Thyroid gland (tissue), 4 donors: ENCODE results near the gene KLF1. TPM values are rescaled to one million over a fixed set of nuclear protein-coding genes. Genes with fewer than 3 reads are reported as not detected.
"Not testable (repeated sequence)": the region's sequence is repeated elsewhere in the genome, so short reads cannot be mapped to it uniquely, and the experiment has no call there.

Experiments used
- DNase-seq, 2 donors: peaks; one replicate each; pipeline ENCODE4 v3.0.0-alpha.2; 2019
- H3K27ac ChIP-seq, 3 donors: fragments of 200-600 bp; sonication (generic); 1 replicate in 2 of 3; 2 replicates in 1 of 3; pipeline ENCODE4 v1.5.1; 2016 to 2019; ENCODE audit warnings: mild to moderate bottlenecking in 1 of 3, moderate library complexity in 1 of 3
- H3K27me3 ChIP-seq: fragments of 200-600 bp; sonication (generic); one replicate; pipeline ENCODE4 v1.5.1; 2019
- H3K36me3 ChIP-seq, 2 donors: fragments of 200-600 bp; sonication (generic); one replicate each; pipeline ENCODE4 v1.5.1; 2016 to 2019
- H3K4me1 ChIP-seq, 2 donors: fragments of 200-600 bp; sonication (generic); one replicate each; pipeline ENCODE4 v1.5.1; 2017 to 2019
- H3K4me3 ChIP-seq, 3 donors: fragments of 200-600 bp; sonication (generic); replicated peaks in 1 of 3; 1 replicate in 2 of 3; 2 replicates in 1 of 3; pipeline ENCODE4 v1.5.1; 2016; ENCODE audit warnings: mild to moderate bottlenecking in 1 of 3
- H3K9me3 ChIP-seq: fragments of 200-600 bp; sonication (generic); one replicate; pipeline ENCODE4 v1.5.1; 2017
- POLR2A ChIP-seq, 2 donors: fragments of 450-650 bp; IDR thresholded peaks; one replicate each; pipeline ENCODE4 v1.6.1; 2017; ENCODE audit warnings: antibody characterized with exemption in 2 of 2, mild to moderate bottlenecking in 2 of 2, moderate library complexity in 1 of 2
- WGBS, 2 donors: methylation state at CpG; one replicate each; pipeline ENCODE4 v1.1.5; 2017; 5-methylcytosine and 5-hydroxymethylcytosine counted together
- intact Hi-C: fragments of 100-400 bp; cut with DNase I; formaldehyde crosslinking; loops from one replicate; pipeline ENCODE4 v1.15.1; 2023
- total RNA-seq, 4 donors: library from RNA; depleted of rRNA; stranded (reverse); fragments of >200 nt; gene quantifications; one replicate each; pipeline ENCODE4 v1.2.3, GENCODE V29; 2016
- TF ChIP-seq, protein P1 (sequence below), 6 experiments: fragments of 200-600 bp in 3 of 6; fragments of 450-650 bp in 3 of 6; sonication (generic) in 3 of 6; IDR thresholded peaks; one replicate each; pipeline ENCODE4 v1.5.1; 2016 to 2019; ENCODE audit warnings: antibody characterized with exemption in 6 of 6, mild to moderate bottlenecking in 2 of 6, inconsistent platforms in 1 of 6, moderate library complexity in 1 of 6

Gene KLF1
- total RNA-seq, 4 donors from 2014 or later, result not detected

GRCh38 chr19:12856653-12857052, 30.3 kb downstream of the KLF1 start:
- intact Hi-C loops, result no loop called here
- H3K27me3 ChIP-seq, result no peaks in the 10 kb centered on the region
- H3K4me1 ChIP-seq, result no peaks in the 10 kb centered on the region
- no peaks in the 10 kb centered on the region for H3K36me3 ChIP-seq
- H3K9me3 ChIP-seq, result no peaks in the 10 kb centered on the region
- TF ChIP-seq, protein P1, sequence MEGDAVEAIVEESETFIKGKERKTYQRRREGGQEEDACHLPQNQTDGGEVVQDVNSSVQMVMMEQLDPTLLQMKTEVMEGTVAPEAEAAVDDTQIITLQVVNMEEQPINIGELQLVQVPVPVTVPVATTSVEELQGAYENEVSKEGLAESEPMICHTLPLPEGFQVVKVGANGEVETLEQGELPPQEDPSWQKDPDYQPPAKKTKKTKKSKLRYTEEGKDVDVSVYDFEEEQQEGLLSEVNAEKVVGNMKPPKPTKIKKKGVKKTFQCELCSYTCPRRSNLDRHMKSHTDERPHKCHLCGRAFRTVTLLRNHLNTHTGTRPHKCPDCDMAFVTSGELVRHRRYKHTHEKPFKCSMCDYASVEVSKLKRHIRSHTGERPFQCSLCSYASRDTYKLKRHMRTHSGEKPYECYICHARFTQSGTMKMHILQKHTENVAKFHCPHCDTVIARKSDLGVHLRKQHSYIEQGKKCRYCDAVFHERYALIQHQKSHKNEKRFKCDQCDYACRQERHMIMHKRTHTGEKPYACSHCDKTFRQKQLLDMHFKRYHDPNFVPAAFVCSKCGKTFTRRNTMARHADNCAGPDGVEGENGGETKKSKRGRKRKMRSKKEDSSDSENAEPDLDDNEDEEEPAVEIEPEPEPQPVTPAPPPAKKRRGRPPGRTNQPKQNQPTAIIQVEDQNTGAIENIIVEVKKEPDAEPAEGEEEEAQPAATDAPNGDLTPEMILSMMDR (IDR thresholded peaks at IDR 0.05), result no peak
- TF ChIP-seq POLR2A (IDR thresholded peaks at IDR 0.05), result no peak
- no peak overlapping the region for H3K4me3 ChIP-seq
- 88 to 91% methylated on average over 1 of the region's 1 CpG for WGBS, 2 donors
- H3K27ac ChIP-seq, result no peak overlapping the region
- no peak for DNase-seq

- Histone ChIP-seq H3K9me3 (no peaks in the 10 kb centered on the region), H3K36me3 (no peaks in the 10 kb centered on the region), H3K4me1 (peaks cover 0 to 8% of the 10 kb centered on the region in 2 donors), H3K4me3 (peak overlapping the region in 1 of 3 donors; percentile 2), H3K27ac (no peak overlapping the region), H3K27me3 (peaks cover 2% of the 10 kb centered on the region)
- 23 to 31% methylated on average over 17 to 31 of the region's 69 CpGs for WGBS, 2 donors
- TF ChIP-seq, protein P1 (IDR thresholded peaks at IDR 0.05), result peak; percentile 80 to 99 (median 98)
- no peak for TF ChIP-seq POLR2A (IDR thresholded peaks at IDR 0.05)
- DNase-seq, result peak; percentile 87 to 88
- intact Hi-C loops, result loop anchor here (5.0 to 10.0 kb wide), 3 partner anchors 80 to 283 kb away; no protein-coding TSS in a partner anchor
These were observed 39.6 kb downstream of the KLF1 start for GRCh38 chr19:12847159-12848139.

- WGBS, 2 donors, result 85% methylated on average over 7 of the region's 7 CpGs
- H3K27ac ChIP-seq, H3K4me3 ChIP-seq, H3K4me1 ChIP-seq, H3K9me3 ChIP-seq, DNase-seq, H3K27me3 ChIP-seq, H3K36me3 ChIP-seq: not testable (repeated sequence)
- intact Hi-C loops, result loop anchor here (5.0 to 10.0 kb wide), 3 partner anchors 79 to 282 kb away; no protein-coding TSS in a partner anchor
These were observed 40.4 kb downstream of the KLF1 start for GRCh38 chr19:12846613-12847012.

DNA sequence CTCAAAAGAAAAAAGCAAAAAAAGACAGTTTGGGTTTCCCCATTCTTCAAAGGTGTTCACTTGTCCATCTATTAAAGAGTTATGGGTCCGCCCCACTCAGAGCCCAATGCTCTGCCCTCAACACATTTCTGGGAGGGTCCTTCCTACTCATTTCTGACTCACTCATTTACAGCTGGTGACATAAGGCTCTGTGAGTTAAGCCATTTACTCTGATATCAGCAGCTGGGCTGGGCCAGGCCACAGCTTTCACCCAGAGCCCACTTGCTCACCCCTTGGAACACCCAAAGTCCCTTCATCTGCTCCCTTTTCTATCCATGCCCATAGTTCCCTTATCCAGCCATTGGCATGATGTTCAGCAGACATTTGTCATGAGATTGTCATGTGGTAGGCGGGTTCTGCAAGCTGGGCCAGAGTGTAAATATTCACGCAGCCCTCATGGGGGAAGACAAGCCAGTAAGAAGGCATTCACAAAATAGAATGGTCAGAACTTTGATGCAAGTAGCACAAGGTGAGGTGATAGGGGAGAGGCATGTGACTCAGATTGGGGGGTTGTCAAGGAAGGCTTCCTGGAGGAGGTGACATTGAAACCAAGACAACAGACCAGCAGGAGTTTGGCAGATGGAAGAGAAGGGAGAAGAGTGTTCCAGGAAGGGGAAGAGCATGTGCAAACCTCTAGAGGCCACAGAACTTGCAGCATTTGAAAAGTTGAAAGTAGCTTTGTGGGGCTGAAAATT, 42.8 kb downstream of the KLF1 start:
- DNase-seq, result no peak
- intact Hi-C loops, result loop anchor here (10.0 kb wide), 2 partner anchors 169 to 279 kb away; no protein-coding TSS in a partner anchor
- H3K36me3 ChIP-seq, result no peaks in the 10 kb centered on the region
- H3K9me3 ChIP-seq, result no peaks in the 10 kb centered on the region
- no peak overlapping the region for H3K27ac ChIP-seq
- WGBS, 2 donors, result 93 to 94% methylated on average over 3 of the region's 3 CpGs
- H3K27me3 ChIP-seq, result peaks cover 17% of the 10 kb centered on the region
- H3K4me1 ChIP-seq, result peaks cover 0 to 11% of the 10 kb centered on the region in 2 donors
- H3K4me3 ChIP-seq, result no peak overlapping the region
- TF ChIP-seq, protein P1 (IDR thresholded peaks at IDR 0.05), result no peak
- TF ChIP-seq POLR2A (IDR thresholded peaks at IDR 0.05), result no peak

GRCh38 chr19:12843328-12843727, 43.7 kb downstream of the KLF1 start:
- Histone ChIP-seq H3K27me3 (peaks cover 24% of the 10 kb centered on the region), H3K9me3 (no peaks in the 10 kb centered on the region), H3K27ac (no peak overlapping the region), H3K4me1 (peaks cover 7 to 14% of the 10 kb centered on the region in 2 donors), H3K4me3 (no peak overlapping the region), H3K36me3 (no peaks in the 10 kb centered on the region)
- intact Hi-C loops, result loop anchor here (10.0 kb wide), 2 partner anchors 169 to 279 kb away; no protein-coding TSS in a partner anchor
- no peak for DNase-seq
- TF ChIP-seq POLR2A (IDR thresholded peaks at IDR 0.05), result no peak
- TF ChIP-seq, protein P1 (IDR thresholded peaks at IDR 0.05), result no peak
- WGBS, 2 donors, result 71 to 81% methylated on average over 6 to 11 of the region's 11 CpGs
